WERI-Rb-1 (cell line): ENCODE data around the gene CDK4.
A peak's percentile ranks its signal among the peaks of the same experiment; 100 is the strongest.

ENCODE experiments used
- DNase-seq: peaks from one replicate; pipeline ENCODE4 v3.0.0-alpha.2; 2020
- H3K27ac ChIP-seq: fragments of 250-450 bp; sonication (Bioruptor Pico); 2 replicates; pipeline ENCODE4 v1.5.1; 2020; ENCODE audit warnings: mild to moderate bottlenecking, moderate library complexity
- H3K27me3 ChIP-seq: fragments of 250-450 bp; sonication (Bioruptor Pico); 2 replicates; pipeline ENCODE4 v1.5.1; 2021; ENCODE audit warnings: mild to moderate bottlenecking, low read depth, moderate library complexity; ENCODE audit not compliant: insufficient read depth, severe bottlenecking
- H3K36me3 ChIP-seq: fragments of 250-450 bp; sonication (Bioruptor Pico); 2 replicates; pipeline ENCODE4 v1.5.1; 2020; ENCODE audit warnings: mild to moderate bottlenecking, moderate library complexity
- H3K4me3 ChIP-seq: 2 replicates; pipeline ENCODE4 v1.5.1; 2011; ENCODE audit warnings: low read depth, mild to moderate bottlenecking, control low read depth, low read length
- H3K9me3 ChIP-seq: fragments of 250-450 bp; sonication (Bioruptor Pico); 2 replicates; pipeline ENCODE4 v1.5.1; 2021; ENCODE audit warnings: mild to moderate bottlenecking, moderate library complexity; ENCODE audit not compliant: severe bottlenecking
- TF ChIP-seq, protein P1 (sequence below): IDR thresholded peaks from 2 replicates; pipeline ENCODE4 v1.5.1; 2011; ENCODE audit warnings: low read depth, mild to moderate bottlenecking, control low read depth, inconsistent platforms, low read length

CDK4 gene

DNA sequence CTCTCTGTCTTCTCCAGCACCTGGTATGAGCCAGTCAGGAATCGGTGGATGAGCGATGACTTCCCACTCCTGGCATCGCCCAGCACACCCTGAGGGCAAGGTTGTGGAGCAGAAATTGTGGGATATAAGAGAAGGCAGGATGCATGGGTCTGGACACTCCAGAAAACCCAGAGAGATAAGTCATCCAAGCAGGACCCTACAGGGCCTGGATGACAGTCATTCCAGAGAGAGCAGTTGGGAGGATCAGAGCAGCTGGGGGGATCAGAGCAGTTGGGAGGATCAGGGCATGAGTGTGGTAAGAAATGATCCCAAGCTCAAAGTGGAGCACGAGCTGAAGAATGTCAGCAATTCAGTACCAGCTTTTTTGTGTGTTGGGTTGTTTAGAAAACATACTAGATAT lies 17.5 kb downstream of the CDK4 start:
- DNase-seq = peak; percentile 43
- TF ChIP-seq, protein P1, sequence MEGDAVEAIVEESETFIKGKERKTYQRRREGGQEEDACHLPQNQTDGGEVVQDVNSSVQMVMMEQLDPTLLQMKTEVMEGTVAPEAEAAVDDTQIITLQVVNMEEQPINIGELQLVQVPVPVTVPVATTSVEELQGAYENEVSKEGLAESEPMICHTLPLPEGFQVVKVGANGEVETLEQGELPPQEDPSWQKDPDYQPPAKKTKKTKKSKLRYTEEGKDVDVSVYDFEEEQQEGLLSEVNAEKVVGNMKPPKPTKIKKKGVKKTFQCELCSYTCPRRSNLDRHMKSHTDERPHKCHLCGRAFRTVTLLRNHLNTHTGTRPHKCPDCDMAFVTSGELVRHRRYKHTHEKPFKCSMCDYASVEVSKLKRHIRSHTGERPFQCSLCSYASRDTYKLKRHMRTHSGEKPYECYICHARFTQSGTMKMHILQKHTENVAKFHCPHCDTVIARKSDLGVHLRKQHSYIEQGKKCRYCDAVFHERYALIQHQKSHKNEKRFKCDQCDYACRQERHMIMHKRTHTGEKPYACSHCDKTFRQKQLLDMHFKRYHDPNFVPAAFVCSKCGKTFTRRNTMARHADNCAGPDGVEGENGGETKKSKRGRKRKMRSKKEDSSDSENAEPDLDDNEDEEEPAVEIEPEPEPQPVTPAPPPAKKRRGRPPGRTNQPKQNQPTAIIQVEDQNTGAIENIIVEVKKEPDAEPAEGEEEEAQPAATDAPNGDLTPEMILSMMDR = no peak
- H3K4me3 ChIP-seq = no peak overlapping the region
- H3K27me3 ChIP-seq = peaks cover 20% of the 10 kb centered on the region
- H3K9me3 ChIP-seq = no peaks in the 10 kb centered on the region
- H3K27ac ChIP-seq = no peak overlapping the region
- H3K36me3 ChIP-seq = no peaks in the 10 kb centered on the region

DNA sequence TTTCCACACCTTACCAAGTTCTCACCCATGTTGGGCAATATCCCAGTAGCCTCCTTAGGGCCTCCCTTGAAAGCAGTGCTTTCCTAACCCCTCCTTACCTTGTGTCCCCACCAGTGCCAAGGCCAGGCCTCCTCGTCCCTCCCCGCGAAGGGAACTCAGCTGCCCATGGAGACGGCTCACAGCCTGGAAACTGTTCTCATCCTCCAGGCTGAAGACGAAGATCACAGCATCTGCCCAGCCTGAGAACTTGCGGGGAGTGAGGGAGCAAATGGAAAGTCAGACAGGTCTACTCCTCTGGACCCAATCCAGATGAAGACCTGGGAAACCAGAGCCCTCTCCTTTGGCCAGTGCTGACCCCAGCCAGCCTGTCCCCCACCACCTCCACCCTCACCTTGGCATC lies 18.2 kb downstream of the CDK4 start:
- no peak overlapping the region for H3K27ac ChIP-seq
- H3K36me3 ChIP-seq = no peaks in the 10 kb centered on the region
- peaks cover 17% of the 10 kb centered on the region for H3K27me3 ChIP-seq
- TF ChIP-seq, protein P1 = no peak
- no peaks in the 10 kb centered on the region for H3K9me3 ChIP-seq
- no peak for DNase-seq
- H3K4me3 ChIP-seq = no peak overlapping the region

GRCh38 chr12:57732726-57733593 lies 19.1 kb downstream of the CDK4 start:
- no peak for DNase-seq
- no peak overlapping the region for H3K4me3 ChIP-seq
- H3K27me3 ChIP-seq = peaks cover 16% of the 10 kb centered on the region
- H3K27ac ChIP-seq = no peak overlapping the region
- no peaks in the 10 kb centered on the region for H3K36me3 ChIP-seq
- no peaks in the 10 kb centered on the region for H3K9me3 ChIP-seq
- TF ChIP-seq, protein P1 = no peak

DNA sequence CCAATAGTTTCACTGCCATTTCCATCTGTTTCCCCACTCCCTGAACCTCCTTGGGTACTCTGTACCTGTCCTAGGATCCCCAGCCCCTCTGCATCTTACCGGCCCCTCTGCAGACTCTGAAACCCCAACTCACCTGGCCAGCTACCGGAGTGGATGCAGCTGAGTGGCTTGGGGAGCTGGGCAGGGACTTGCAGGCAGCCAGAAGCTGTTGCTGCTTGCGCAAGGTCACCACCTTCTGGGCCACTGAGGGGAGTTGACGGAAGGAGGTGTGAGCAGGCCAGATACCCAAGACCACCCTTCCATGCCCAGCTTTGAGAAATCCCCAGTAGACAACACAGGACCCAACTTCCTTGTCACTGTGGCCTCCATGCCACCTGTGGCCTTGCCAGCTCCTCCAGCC lies 19.8 kb downstream of the CDK4 start:
- no peak overlapping the region for H3K4me3 ChIP-seq
- TF ChIP-seq, protein P1 = no peak
- no peaks in the 10 kb centered on the region for H3K9me3 ChIP-seq
- H3K36me3 ChIP-seq = peaks cover 5% of the 10 kb centered on the region
- no peak for DNase-seq
- peaks cover 9% of the 10 kb centered on the region for H3K27me3 ChIP-seq
- H3K27ac ChIP-seq = no peak overlapping the region

DNA sequence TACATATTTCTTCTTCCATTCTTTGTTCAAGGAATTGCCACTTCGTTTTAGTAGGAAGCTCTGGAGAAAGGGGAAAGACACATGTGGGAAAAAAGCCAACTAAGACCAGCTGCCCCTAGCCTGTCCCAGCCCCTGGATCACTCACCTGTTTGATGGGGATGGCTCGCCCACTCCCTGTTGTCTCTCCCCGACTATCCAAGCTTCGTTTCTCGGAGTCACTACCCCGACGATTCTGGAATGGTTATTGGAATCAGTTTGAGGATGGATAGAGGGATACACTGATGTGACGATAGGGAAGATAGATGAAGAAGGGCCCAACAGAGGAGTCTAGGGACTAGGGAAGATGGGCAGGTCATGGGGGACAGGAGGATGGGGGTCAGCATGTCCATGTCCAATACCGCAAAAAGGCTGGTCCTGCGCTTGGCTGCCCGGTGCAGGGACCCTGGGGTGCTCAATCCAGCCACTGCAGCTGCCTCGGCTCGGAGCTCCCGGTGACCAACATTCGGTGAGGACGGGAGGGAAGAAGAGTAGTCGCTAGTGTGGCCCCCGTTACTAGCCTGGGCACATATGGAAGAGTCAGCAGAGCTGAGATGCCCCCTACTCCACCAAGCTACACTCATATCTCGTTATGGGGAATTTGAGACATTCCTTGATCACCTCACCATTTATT lies 20.6 kb downstream of the CDK4 start:
- H3K27ac ChIP-seq = no peak overlapping the region
- H3K27me3 ChIP-seq = peaks cover 2% of the 10 kb centered on the region
- H3K9me3 ChIP-seq = no peaks in the 10 kb centered on the region
- H3K4me3 ChIP-seq = no peak overlapping the region
- no peak for DNase-seq
- peaks cover 8% of the 10 kb centered on the region for H3K36me3 ChIP-seq
- TF ChIP-seq, protein P1 = no peak
